ENCODE data around the gene UNC93A. TPM values are rescaled to one million over a fixed set of nuclear protein-coding genes. Genes with fewer than 3 reads are reported as not detected.
"Not testable (repeated sequence)": the region's sequence is repeated elsewhere in the genome, so short reads cannot be mapped to it uniquely, and the experiment has no call there.

The UNC93A gene
- total RNA-seq, 2 donors from 2014 or later: not detected

GRCh38 chr6:167275436-167275835 lies 15.7 kb upstream of the UNC93A start:
- Histone ChIP-seq H3K9me3 (no peaks in the 10 kb centered on the region), H3K36me3 (no peaks in the 10 kb centered on the region), H3K27me3 (replicated peaks; ENCODE audit: insufficient read depth) (peaks cover 5% of the 10 kb centered on the region), H3K27ac (no peak overlapping the region), H3K4me1 (ENCODE audit: control insufficient read depth in 1 of 2, low read depth in 2 of 2) (no peaks in the 10 kb centered on the region), H3K4me3 (no peak overlapping the region)
- ATAC-seq (ENCODE audit: insufficient number of reproducible peaks, low FRiP score, low read depth) (no peak), DNase-seq (ENCODE audit: low spot score) (no peak)
- no peak for TF ChIP-seq CTCF (IDR thresholded peaks at IDR 0.05)

- Histone ChIP-seq H3K27ac (no peak overlapping the region), H3K27me3 (replicated peaks; ENCODE audit: insufficient read depth) (peaks cover 5% of the 10 kb centered on the region), H3K36me3 (no peaks in the 10 kb centered on the region), H3K4me1 (ENCODE audit: control insufficient read depth in 1 of 2, low read depth in 2 of 2) (no peaks in the 10 kb centered on the region), H3K4me3 (no peak overlapping the region), H3K9me3 (no peaks in the 10 kb centered on the region)
- no peak for ATAC-seq (ENCODE audit: insufficient number of reproducible peaks, low FRiP score, low read depth)
- no peak for DNase-seq (ENCODE audit: low spot score)
- TF ChIP-seq CTCF (IDR thresholded peaks at IDR 0.05): no peak
Measured at GRCh38 chr6:167276772-167277533, 14.2 kb upstream of the UNC93A start.

- ATAC-seq (ENCODE audit: insufficient number of reproducible peaks, low FRiP score, low read depth); H3K36me3 ChIP-seq; H3K27ac ChIP-seq; H3K4me1 ChIP-seq (ENCODE audit: control insufficient read depth in 1 of 2, low read depth in 2 of 2); H3K4me3 ChIP-seq; DNase-seq (ENCODE audit: low spot score); H3K9me3 ChIP-seq; H3K27me3 ChIP-seq (replicated peaks; ENCODE audit: insufficient read depth): not testable (repeated sequence)
Measured at GRCh38 chr6:167278173-167278940, 12.8 kb upstream of the UNC93A start.

- DNase-seq (ENCODE audit: low spot score) (no peak), ATAC-seq (ENCODE audit: insufficient number of reproducible peaks, low FRiP score, low read depth) (no peak)
- no peak for TF ChIP-seq CTCF (IDR thresholded peaks at IDR 0.05)
- H3K27me3 ChIP-seq (replicated peaks; ENCODE audit: insufficient read depth): peaks cover 5% of the 10 kb centered on the region
- no peaks in the 10 kb centered on the region for H3K9me3 ChIP-seq
- no peak overlapping the region for H3K4me3 ChIP-seq
- no peak overlapping the region for H3K27ac ChIP-seq
- H3K4me1 ChIP-seq (ENCODE audit: control insufficient read depth in 1 of 2, low read depth in 2 of 2): no peaks in the 10 kb centered on the region
- no peaks in the 10 kb centered on the region for H3K36me3 ChIP-seq
Measured at GRCh38 chr6:167279766-167280446, 11.2 kb upstream of the UNC93A start.

GRCh38 chr6:167280466-167280865 lies 10.6 kb upstream of the UNC93A start:
- H3K4me1 ChIP-seq (ENCODE audit: control insufficient read depth in 1 of 2, low read depth in 2 of 2); H3K27ac ChIP-seq; ATAC-seq (ENCODE audit: insufficient number of reproducible peaks, low FRiP score, low read depth); H3K36me3 ChIP-seq; H3K9me3 ChIP-seq; H3K4me3 ChIP-seq; DNase-seq (ENCODE audit: low spot score); H3K27me3 ChIP-seq (replicated peaks; ENCODE audit: insufficient read depth): not testable (repeated sequence)

GRCh38 chr6:167282165-167282564 lies 8.9 kb upstream of the UNC93A start:
- no peak for TF ChIP-seq CTCF (IDR thresholded peaks at IDR 0.05)
- H3K9me3 ChIP-seq: no peaks in the 10 kb centered on the region

GRCh38 chr6:167284565-167284964 lies 6.5 kb upstream of the UNC93A start:
- H3K9me3 ChIP-seq; DNase-seq (ENCODE audit: low spot score); H3K27me3 ChIP-seq (replicated peaks; ENCODE audit: insufficient read depth); ATAC-seq (ENCODE audit: insufficient number of reproducible peaks, low FRiP score, low read depth); H3K4me3 ChIP-seq; H3K4me1 ChIP-seq (ENCODE audit: control insufficient read depth in 1 of 2, low read depth in 2 of 2); H3K27ac ChIP-seq; H3K36me3 ChIP-seq: not testable (repeated sequence)

More at GRCh38 chr6:167282165-167282564, 8.9 kb upstream of the UNC93A start:
- H3K4me1 ChIP-seq (ENCODE audit: control insufficient read depth in 1 of 2, low read depth in 2 of 2): no peaks in the 10 kb centered on the region
- H3K27ac ChIP-seq: no peak overlapping the region
- no peaks in the 10 kb centered on the region for H3K36me3 ChIP-seq
- H3K4me3 ChIP-seq: no peak overlapping the region
- peaks cover 5% of the 10 kb centered on the region for H3K27me3 ChIP-seq (replicated peaks; ENCODE audit: insufficient read depth)
- ATAC-seq (ENCODE audit: insufficient number of reproducible peaks, low FRiP score, low read depth): no peak
- no peak for DNase-seq (ENCODE audit: low spot score)

Data from thoracic aorta (tissue), 2 donors.